GM13977 (cell line): ENCODE results near the gene PRDM16.

Experiments used
- DNase-seq: peaks from one replicate; pipeline ENCODE4 v3.0.0; 2012; ENCODE audit warnings: low spot score
- in situ Hi-C: fragments of 300-500 bp; cut with MboI; formaldehyde crosslinking; loops from one replicate; pipeline ENCODE4 v1.12.0; 2022; ENCODE audit warnings: low sequenced_read_pairs, low pct_unique_long_range_greater_than_20kb, mixed read lengths, inconsistent platforms; ENCODE audit not compliant: unreplicated experiment
- TF ChIP-seq, protein P1 (sequence below): IDR thresholded peaks from 2 replicates; pipeline ENCODE4 v1.5.1; 2012; ENCODE audit warnings: mild to moderate bottlenecking, control low read depth; ENCODE audit not compliant: insufficient read depth; ENCODE audit errors: extremely low read depth, missing control alignments

The PRDM16 gene

DNA sequence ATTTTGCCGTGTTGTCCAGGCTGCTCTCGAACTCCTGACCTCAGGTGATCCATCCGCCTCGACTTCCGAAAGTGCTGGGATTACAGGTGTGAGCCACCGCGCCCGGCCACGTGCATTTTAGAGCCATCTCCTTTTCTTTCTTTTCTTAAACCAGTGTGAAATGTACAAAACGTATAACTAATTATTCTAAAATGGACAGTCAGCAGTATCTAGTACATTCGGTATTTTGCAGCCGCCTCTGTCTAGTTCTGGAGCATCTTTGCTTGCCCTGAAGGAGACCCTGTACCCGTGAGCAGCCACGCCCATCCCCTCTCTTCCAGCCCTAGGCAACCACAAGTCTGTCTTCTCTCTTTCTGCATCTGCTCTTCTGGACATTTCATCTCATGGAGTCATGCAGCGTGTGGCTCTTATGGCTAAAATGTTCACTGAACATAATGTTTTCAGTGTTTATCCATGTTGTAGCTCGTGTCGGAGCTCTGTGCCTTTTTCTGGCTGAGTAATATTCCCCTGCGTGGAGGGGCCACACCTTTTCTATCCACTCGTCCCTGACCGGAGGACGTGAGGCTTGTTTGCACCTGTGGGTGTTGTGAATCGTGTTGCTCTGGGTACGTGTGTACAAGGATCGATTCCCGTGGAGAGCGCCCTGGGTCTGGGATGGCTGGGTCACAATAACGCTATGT, 198.0 kb downstream of the PRDM16 start:
- TF ChIP-seq, protein P1, sequence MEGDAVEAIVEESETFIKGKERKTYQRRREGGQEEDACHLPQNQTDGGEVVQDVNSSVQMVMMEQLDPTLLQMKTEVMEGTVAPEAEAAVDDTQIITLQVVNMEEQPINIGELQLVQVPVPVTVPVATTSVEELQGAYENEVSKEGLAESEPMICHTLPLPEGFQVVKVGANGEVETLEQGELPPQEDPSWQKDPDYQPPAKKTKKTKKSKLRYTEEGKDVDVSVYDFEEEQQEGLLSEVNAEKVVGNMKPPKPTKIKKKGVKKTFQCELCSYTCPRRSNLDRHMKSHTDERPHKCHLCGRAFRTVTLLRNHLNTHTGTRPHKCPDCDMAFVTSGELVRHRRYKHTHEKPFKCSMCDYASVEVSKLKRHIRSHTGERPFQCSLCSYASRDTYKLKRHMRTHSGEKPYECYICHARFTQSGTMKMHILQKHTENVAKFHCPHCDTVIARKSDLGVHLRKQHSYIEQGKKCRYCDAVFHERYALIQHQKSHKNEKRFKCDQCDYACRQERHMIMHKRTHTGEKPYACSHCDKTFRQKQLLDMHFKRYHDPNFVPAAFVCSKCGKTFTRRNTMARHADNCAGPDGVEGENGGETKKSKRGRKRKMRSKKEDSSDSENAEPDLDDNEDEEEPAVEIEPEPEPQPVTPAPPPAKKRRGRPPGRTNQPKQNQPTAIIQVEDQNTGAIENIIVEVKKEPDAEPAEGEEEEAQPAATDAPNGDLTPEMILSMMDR: no peak

DNA sequence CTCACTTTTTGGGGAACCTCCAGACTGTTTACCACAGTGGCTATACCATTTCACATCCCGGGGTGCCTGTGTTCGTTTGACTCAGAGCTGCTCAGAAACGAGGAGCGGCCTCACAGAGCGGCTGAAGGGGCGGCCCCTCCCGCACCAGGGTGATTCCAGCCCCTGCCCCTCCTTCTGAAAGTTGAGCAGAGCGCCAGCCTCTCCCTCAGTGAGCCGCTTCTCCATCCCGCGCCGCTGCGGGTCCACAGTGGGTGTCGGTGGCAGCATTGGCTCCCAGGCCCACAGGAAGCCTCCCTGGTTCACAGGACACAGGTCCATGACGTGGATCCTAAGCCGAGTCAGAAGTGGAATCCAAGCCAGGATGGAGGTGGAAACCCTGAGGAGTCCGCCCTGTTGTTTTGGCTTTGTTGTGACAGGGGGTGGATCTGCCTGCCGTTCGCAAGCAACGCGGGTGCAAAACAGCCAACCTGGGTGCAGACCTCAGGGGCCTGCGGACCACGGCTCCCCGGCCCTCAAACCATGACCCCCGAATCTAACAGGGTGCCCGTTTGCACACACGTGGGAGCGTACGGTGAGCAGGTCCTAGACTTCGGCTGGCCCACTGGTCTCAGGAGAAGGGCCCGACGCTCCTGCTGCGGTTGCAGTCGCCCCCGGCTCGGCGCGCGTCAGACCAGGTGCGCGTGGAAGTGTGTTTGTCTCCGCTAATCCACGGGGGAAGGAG, 198.7 kb downstream of the PRDM16 start:
- in situ Hi-C loops: no loop called here
- DNase-seq: no peak
- TF ChIP-seq, protein P1: no peak

More for the DNA sequence above, 198.0 kb downstream of the PRDM16 start:
- in situ Hi-C loops: no loop called here
- no peak for DNase-seq

DNA sequence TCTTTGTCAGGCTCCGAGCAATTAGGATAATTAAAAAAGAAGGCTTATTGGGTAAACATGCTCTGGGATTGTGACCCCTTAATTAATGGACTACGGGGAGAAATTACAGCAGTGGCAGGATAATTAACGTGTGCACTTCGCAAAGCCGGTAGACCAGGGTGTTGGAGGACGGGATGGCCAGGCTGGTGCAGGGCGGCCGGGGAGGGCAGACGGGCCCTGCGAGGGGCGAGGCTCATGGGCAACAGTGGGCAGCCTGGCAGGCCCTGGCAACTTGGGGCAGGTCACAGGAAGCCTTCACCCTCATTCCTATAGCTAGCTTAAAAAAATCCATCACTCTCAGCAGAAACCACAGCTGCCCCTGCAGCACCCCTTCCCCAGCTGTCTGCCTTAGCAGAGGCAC, 199.3 kb downstream of the PRDM16 start:
- in situ Hi-C loops: no loop called here
- TF ChIP-seq, protein P1: no peak
- DNase-seq: no peak

DNA sequence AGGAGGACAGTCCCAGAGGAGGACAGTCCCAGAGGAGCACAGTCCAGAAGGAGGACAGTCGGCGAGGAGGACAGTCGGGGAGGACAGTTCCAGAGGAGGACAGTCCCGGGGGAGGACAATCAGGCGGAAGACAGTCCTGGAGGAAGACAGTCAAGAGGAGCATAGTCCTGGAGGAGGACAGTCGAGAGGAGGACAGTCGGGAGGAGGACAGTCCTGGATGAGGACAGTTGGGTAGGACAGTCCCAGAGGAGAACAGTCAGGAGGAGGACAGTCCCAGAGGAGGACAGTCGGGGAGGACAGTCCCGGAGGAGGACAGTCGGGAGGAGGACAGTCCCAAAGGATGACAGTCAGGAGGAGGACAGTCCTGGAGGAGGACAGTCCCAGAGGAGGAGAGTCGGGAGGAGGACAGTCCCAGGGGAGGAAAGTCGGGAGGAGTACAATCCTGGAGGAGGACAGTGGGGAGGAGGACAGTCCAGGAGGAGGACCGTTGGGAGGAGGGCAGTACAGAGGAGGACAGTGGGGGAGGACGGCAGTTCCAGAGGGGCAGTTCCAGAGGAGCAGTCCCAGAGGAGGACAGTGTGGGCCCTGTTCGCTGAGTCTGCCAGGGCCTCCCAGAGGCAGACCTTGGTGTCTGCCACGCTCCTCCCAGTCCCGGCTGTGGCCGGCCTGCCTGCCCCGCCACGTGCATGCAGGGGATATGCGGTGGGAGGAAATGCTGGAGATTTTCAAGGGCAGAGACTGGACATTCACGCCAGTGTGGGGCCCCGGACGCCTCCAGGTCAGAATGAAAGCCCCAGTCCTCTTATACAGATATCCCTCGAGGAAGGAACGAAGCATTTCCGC, 201.6 kb downstream of the PRDM16 start:
- in situ Hi-C loops: no loop called here
- DNase-seq: no peak
- TF ChIP-seq, protein P1: no peak

DNA sequence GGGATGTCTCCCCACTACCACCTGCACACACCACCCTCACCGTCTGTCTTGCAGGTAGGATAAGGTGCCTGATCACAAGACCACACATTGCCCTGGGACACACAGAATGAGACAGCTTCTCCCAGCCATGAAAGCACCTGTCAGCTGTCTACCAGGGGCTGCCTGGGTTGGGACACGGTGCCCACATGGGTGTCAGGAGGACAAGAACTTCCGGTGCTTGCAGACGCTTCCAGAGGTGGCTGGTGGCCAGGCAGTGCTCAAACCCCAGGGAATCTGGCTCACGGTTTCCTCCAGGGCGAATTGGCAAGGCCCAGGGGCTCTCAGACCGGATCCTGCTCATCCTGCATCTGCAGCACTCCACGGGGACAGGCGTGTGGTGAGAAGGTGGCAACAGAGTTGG, 202.9 kb downstream of the PRDM16 start:
- TF ChIP-seq, protein P1: no peak
- DNase-seq: no peak
- in situ Hi-C loops: no loop called here

DNA sequence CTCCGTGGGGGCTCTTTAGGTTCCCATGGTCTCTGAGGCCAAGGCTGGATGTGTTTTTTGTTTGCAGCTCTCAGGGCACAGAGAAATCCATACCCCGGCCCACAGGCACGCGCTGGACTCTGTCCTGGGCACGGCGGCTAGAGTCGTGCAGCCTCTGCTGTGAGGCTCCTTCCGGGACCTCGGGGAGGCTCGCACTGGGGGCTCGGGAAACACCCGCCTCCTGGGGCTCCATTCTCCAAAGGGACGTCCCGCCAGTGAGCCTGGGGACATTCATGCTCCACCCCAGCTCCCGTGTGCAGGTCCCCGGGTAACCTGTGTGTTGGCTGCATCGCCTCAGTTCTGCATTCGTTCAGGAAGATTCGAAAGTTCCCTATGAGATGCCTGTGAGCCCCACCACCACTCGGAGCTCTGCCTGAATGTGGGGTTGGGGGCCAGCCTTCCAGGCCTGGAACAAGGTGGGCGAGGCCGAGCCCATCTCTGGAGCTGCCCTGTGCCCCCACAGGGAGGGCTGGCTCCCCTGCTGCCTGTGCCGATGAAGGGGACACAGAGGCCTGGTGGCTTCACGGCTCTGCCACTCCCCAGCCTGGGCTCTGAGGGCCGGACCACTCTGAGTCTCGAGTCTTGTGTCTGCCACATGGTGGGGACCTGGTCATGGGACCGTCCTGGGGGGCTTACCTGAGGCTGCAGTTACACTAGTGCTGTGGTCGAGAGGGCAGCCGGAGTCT, 203.5 kb downstream of the PRDM16 start:
- TF ChIP-seq, protein P1: no peak
- in situ Hi-C loops: no loop called here
- no peak for DNase-seq
